H54 (cell line): ENCODE results near the gene SPATS2.

ENCODE experiments used
- DNase-seq: peaks from one replicate; pipeline ENCODE4 v3.0.0; 2011; ENCODE audit warnings: low spot score, mixed read lengths; ENCODE audit not compliant: insufficient read length
- FAIRE-seq: peaks from 3 replicates; lab custom pipeline; 2011; peaks lifted over from hg19 to GRCh38; lab: Jason Lieb, UNC
- POLR2A ChIP-seq: IDR thresholded peaks from 2 replicates; pipeline ENCODE4 v1.6.1; 2011; ENCODE audit warnings: low read depth, mild to moderate bottlenecking, low read length

Gene SPATS2

DNA sequence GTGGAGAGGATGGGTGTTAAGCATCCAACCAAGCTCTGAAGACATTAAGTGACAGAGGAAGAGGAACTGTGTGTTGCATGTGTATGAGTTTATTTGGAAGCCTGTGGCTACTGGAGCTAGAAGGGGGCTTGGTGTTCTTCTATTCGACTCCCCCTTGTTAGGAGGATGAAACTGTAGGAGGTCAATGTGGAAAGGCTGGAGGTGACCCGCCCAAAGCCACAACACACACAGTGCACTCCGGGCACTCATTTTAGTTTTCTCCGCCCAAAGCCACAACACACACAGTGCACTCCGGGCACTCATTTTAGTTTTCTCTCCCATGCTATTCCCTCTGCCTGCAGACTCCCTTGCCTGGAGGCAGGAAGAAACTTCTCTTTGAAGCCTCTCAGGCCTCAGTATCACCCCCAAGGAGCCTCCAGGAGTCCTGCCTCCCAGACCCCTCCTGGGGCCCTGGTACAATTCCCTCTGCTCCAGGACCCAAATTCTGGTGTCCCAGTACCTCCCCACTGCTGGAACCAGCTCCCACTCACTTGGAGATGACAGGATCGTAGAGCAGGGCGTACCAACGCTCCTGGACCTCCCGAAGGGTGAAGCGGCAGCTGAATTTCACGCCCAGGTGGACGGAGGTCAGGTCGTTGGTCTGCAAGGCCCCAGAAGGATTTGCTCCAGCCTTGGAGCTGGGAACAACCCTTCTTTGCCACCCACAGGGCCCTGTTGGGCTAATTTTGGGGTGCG lies 196.9 kb downstream of the SPATS2 start:
- FAIRE-seq (no peak), DNase-seq (no peak)
- TF ChIP-seq POLR2A = no peak

DNA sequence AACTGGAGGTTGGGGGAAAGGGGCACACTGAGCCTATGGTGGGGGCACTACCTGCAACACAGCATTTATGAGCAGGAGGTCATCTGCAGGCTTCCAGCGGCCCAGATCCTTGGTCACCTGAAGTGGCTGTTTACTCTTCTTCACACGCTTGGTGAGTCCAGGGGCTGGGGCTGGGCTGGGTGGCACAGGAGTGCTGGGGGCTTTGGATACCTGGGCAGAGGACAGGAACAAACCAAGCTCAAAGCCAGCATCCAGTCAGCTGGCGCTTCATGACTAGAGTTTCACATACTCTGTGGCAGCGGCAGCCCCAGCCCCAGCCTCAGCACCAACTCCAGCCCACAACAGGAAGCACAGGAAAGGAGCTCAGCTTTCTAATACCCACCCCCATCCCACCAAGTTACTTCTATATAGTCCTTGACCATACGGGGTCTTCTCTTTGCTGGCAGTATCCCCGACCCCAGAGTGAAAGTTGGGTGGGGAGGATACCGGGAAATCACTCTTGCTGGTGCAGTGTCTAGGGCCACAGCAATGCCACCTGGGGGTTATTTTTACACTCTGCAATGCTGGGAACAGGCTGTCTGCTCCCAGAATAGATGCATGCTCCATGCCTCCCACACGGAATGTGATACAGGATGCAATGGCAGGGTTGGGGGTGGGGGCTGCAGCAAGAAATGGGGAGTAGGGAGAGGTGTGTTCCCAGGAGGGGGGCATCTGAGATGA lies 197.6 kb downstream of the SPATS2 start:
- no peak for TF ChIP-seq POLR2A
- DNase-seq = no peak
- no peak for FAIRE-seq

DNA sequence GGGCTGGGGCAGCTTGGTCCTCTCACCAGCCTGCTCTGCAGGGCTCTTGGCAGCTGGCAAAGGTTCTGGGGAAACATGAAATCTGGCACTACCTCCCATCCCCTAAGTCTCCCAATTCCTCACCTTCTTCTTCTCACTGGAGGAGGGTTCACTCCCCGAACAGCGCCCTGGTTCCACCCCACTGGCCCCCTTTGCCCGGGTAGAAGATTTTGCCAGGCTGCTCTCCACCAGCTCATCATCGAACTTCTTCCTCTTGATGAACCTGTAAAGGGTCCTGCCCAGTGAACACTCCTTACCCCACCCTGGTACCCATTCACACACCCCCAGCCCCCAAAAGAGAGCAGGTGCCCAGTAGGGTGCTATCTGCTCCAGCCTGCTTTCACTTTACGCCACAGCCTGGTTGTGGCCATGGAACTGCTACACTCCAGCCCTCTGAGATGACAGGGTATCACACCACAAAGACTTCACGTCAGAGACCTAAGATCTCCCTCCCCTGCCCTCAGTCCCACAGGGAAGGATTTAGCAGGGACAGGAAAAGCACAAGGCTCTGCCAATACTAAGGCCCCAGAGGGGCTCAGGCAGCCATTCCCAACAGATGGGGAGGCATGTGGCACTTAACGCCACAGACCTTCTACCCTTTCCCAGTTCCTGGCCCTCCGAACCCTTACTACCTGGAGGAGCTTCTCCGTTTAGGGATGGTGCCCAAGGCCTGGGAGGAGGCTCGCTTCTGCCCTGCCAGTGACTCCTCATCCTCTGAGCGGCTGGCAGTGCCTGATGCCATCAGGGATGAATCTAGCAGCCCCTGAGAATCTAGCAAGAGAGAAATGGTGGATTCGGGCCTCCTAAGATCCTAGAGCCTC lies 198.4 kb downstream of the SPATS2 start:
- DNase-seq = no peak
- no peak for FAIRE-seq
- TF ChIP-seq POLR2A = no peak

DNA sequence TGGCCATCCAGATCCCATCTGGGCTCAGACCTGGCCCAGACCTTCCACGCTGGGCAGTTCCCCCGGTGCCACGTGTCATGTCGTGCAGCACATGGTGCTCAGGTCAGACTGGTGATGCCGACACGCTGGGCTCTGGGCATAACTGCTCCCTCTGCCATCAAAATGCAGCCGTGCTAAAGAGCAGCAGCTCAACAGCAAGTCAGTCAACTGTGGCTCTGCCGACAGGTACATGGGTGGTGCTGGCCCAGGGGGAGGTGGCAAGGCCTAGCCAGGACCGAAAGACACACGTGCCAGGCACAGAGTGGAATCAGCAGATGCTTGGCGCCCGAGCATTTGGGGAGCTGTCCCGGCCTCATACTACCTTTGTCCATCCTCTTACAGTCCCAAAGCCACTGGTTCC lies 199.1 kb downstream of the SPATS2 start:
- TF ChIP-seq POLR2A = no peak
- DNase-seq (no peak), FAIRE-seq (no peak)

DNA sequence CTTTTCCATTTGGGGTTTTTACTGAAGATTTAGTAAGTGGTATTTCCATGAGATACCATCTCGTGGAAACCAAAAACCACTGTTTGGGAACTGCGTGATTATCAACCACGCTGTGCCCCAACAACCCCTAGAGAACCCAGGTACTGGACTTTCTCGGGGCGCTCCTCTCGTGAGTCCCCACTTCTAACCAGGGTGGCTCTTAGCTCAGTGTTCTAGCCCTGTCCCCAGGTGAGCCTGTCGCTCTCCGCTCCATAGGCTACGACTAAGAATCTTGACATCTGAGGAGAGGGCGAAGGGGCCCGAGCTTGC lies 200.0 kb downstream of the SPATS2 start:
- FAIRE-seq = no peak
- no peak for DNase-seq
- TF ChIP-seq POLR2A = no peak

DNA sequence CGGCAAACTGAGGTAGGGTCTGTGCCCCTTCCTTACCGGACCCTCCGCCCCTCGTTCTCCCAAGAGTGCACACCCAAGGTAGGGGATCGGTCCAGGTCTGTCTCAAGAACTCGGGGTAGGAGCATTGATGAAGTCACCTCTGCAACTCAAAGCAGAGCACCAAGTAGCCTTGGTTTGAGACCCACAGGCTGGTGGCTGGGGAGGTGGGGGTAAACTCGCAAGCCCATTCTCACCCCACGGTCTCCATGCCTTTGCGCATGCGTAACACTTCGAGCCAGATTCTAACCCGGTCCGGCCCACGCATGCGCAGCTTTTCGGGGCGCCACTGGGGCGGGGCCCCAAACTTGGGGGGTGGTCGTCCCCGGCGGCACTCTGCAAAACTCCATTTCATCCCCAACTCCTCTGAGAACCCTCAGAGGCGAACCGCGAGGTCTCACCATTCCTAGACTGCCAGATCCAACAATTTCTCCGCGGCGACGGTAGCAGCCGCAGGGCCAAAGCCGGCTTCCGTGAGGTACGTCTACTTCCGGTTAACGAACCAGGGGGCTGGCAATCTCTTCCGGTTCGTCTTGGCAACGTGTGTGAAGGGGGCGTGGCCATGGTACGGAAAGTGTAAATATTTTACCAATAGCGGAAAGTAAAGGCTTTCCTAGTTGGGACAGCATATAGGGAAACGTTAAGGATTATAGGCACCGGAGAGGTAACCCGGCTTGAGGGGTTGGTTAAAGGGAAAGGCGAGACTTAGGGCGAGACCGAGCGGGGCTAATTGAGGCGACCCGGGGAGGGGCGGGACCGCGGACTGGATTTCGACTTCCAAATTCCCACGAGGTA lies 200.6 kb downstream of the SPATS2 start, which contains the start of gene MCRS1:
Gene MCRS1, minus strand, starts transcription at position 532 of the 831 bp plus-strand sequence. CDS start 1,411 bp downstream, outside the sequence.
- peak; percentile 94 for DNase-seq

DNA sequence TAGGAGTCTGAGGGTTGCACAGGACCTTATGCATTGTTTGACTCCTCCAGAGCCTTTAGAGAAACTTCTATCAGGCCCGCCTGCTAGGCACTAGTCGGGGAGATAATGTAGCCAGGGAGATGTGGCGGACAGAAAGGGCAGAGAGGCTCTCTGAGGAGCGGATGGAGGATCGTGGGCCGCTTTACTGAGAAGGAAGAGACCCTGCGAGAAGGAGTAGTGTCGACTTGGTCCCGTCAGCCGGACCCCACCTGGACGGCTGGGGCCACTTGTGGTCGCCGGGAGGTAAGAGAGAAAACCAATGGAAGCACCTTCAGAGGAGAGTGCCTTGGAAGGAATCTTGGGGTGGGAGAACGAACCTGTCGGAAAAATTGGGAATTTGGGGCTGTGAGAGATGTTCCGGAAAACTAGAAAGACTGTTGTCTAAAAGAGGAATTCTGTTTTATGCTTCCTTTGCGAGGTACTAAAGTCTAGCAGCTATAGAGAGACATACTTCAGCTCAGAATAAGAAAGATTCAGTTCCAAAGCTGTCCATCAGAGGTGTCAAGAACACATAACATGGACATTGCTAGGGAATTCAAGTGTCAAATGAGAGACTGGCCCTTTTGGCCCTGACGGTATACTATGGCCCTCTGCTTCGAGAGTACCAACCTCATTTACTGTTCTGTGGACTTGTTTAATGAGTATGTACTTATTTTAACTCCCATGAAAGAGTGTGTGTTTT lies 201.3 kb downstream of the SPATS2 start:
- FAIRE-seq = no peak
- no peak for DNase-seq
- no peak for TF ChIP-seq POLR2A

More for the DNA sequence above, 200.6 kb downstream of the SPATS2 start, which contains the start of gene MCRS1:
- peak; percentile 66 for FAIRE-seq
- TF ChIP-seq POLR2A = peak; percentile 67
